B cell (primary cell): ENCODE results near the gene SLC6A6. TPM values are rescaled to one million over a fixed set of nuclear protein-coding genes. Genes with fewer than 3 reads are reported as not detected.

Experiments used
- ATAC-seq: fragments of 200-7000 bp; cut with Tn5 transposase; one replicate; pipeline ENCODE4 v1.10.0; 2021; ENCODE audit warnings: low read depth, mild to moderate bottlenecking, moderate number of reproducible peaks, moderate library complexity
- CTCF ChIA-PET: fragments of 350-600 bp; sonication (Branson Sonifier 250); formaldehyde crosslinking; loops from one replicate; lab custom pipeline; 2021; ENCODE audit warnings: antibody characterized with exemption, inconsistent platforms; lab: Charles Lee
- POLR2A ChIA-PET: fragments of 350-600 bp; sonication (Branson Sonifier 250); formaldehyde crosslinking; loops from one replicate; lab custom pipeline; 2021; ENCODE audit warnings: antibody characterized with exemption; lab: Charles Lee
- DNase-seq: peaks from one replicate; pipeline ENCODE4 v3.0.0; 2013
- H2AFZ ChIP-seq: 2 replicates; pipeline ENCODE4 v1.6.1; 2012; ENCODE audit warnings: mild to moderate bottlenecking, low read depth, low read length; ENCODE audit not compliant: insufficient read depth, poor library complexity, severe bottlenecking
- H3K27ac ChIP-seq, 2 donors: 1 replicate in 1 of 2; 2 replicates in 1 of 2; pipeline ENCODE4 v1.5.1; 2012 to 2013; ENCODE audit warnings: low read length in 2 of 2, mild to moderate bottlenecking in 2 of 2, moderate library complexity in 1 of 2
- H3K27me3 ChIP-seq, 4 experiments: fragments of 200-600 bp in 1 of 4; sonication (generic) in 1 of 4; replicated peaks in 1 of 4; 1 replicate in 2 of 4; 2 replicates in 2 of 4; pipeline versions ENCODE4 v1.6.1 to v1.7.0; 2013 to 2016; ENCODE audit warnings: low read length in 3 of 4, mild to moderate bottlenecking in 2 of 4, mixed read lengths in 1 of 4, moderate library complexity in 1 of 4; ENCODE audit not compliant: insufficient read depth in 4 of 4, control insufficient read depth in 3 of 4; ENCODE audit errors: control extremely low read depth in 1 of 4
- H3K36me3 ChIP-seq, 2 experiments: replicated peaks in 1 of 2; 1 replicate in 1 of 2; 2 replicates in 1 of 2; pipeline versions ENCODE4 v1.6.1 to v1.7.1; 2013; ENCODE audit warnings: low read length in 1 of 2; ENCODE audit not compliant: insufficient read depth in 2 of 2, control insufficient read depth in 1 of 2; ENCODE audit errors: control extremely low read depth in 1 of 2, extremely low read depth in 1 of 2
- H3K4me1 ChIP-seq, 2 donors: fragments of 200-600 bp in 1 of 2; sonication (generic) in 1 of 2; 1 replicate in 1 of 2; 2 replicates in 1 of 2; pipeline versions ENCODE4 v1.5.1 to v1.6.1; 2013 to 2017; ENCODE audit warnings: low read length in 2 of 2; ENCODE audit not compliant: control insufficient read depth in 2 of 2, insufficient read depth in 2 of 2
- H3K4me2 ChIP-seq: replicated peaks from 2 replicates; pipeline ENCODE3; 2012; ENCODE audit warnings: mild to moderate bottlenecking, low read depth, low read length; ENCODE audit not compliant: poor library complexity, severe bottlenecking
- H3K4me3 ChIP-seq, 5 experiments: fragments of 200-600 bp in 1 of 5; sonication (generic) in 1 of 5; 1 replicate in 3 of 5; 2 replicates in 2 of 5; pipeline versions ENCODE4 v1.5.1 to v1.7.0; 2011 to 2016; ENCODE audit warnings: low read length in 4 of 5, mild to moderate bottlenecking in 4 of 5, low read depth in 2 of 5, control low read depth in 1 of 5, moderate library complexity in 1 of 5; ENCODE audit not compliant: insufficient read depth in 1 of 5; ENCODE audit errors: control extremely low read depth in 1 of 5, extremely low read depth in 1 of 5
- H3K79me2 ChIP-seq: fragments of 200-600 bp; sonication (generic); one replicate; pipeline ENCODE4 v1.6.0; 2016; ENCODE audit warnings: low read length; ENCODE audit not compliant: control insufficient read depth, insufficient read depth
- H3K9ac ChIP-seq: fragments of 200-600 bp; sonication (generic); 2 replicates; pipeline ENCODE4 v1.6.1; 2017; ENCODE audit warnings: mild to moderate bottlenecking, low read length, moderate library complexity
- H3K9me3 ChIP-seq, 3 donors: one replicate each; pipeline versions ENCODE4 v1.6.1 to v1.7.1; 2013; ENCODE audit warnings: low read length in 2 of 3; ENCODE audit not compliant: control insufficient read depth in 2 of 3, insufficient read depth in 1 of 3; ENCODE audit errors: control extremely low read depth in 1 of 3
- H4K20me1 ChIP-seq: 2 replicates; pipeline ENCODE4 v1.6.0; 2012; ENCODE audit warnings: mild to moderate bottlenecking, low read length; ENCODE audit not compliant: insufficient read depth, control insufficient read depth, poor library complexity, severe bottlenecking
- H3K27ac Mint-ChIP-seq: one replicate; pipeline ENCODE4 v1.8.0; 2021; ENCODE audit warnings: mixed read lengths
- H3K27me3 Mint-ChIP-seq: one replicate; pipeline ENCODE4 v1.8.0; 2021; ENCODE audit warnings: mixed read lengths
- H3K4me1 Mint-ChIP-seq: one replicate; pipeline ENCODE4 v1.8.0; 2021; ENCODE audit warnings: mixed read lengths
- H3K4me3 Mint-ChIP-seq: one replicate; pipeline ENCODE4 v1.8.0; 2021; ENCODE audit warnings: mixed read lengths
- H3K9me3 Mint-ChIP-seq: one replicate; pipeline ENCODE4 v1.8.0; 2022; ENCODE audit warnings: mixed read lengths; ENCODE audit not compliant: insufficient read depth
- CTCF ChIP-seq: fragments of 200-600 bp; IDR thresholded peaks from one replicate; pipeline ENCODE4 v1.8.0; 2022; ENCODE audit warnings: antibody characterized with exemption, mild to moderate bottlenecking
- EZH2 ChIP-seq: IDR thresholded peaks from 2 replicates; pipeline ENCODE4 v1.6.1; 2012; ENCODE audit warnings: borderline replicate concordance, low read depth, mild to moderate bottlenecking, moderate library complexity, low read length; ENCODE audit not compliant: insufficient read depth, poor library complexity, severe bottlenecking
- WGBS: methylation state at CpG from one replicate; pipeline ENCODE4 v1.1.5; 2013; ENCODE audit warnings: missing lambda C conversion rate; ENCODE audit not compliant: insufficient coverage; 5-methylcytosine and 5-hydroxymethylcytosine counted together
- intact Hi-C: fragments of 100-400 bp; cut with micrococcal nuclease; formaldehyde crosslinking; loops from one replicate; pipeline ENCODE4 v1.10.0; 2022
- polyA plus RNA-seq: library from polyadenylated mRNA; depleted of rRNA; stranded (reverse); fragments of >200 nt; gene quantifications from 2 replicates; pipeline ENCODE4 v1.2.3, GENCODE V29; 2012
- total RNA-seq, 2 donors: library from RNA; stranded (reverse); fragments of 120-200 nt in 1 of 2; gene quantifications; 1 replicate in 1 of 2; 2 replicates in 1 of 2; pipeline versions ENCODE4 v1.2.3 to v1.2.4, GENCODE V29; 2013 to 2022

The SLC6A6 gene
- total and polyA plus RNA-seq, 2 donors (not counting 1 experiment from before 2014, with no cell fraction given): 34.2 to 48.7 TPM

- Histone ChIP-seq H3K4me1 (peaks cover 11 to 23% of the 10 kb centered on the region in 2 donors), H4K20me1 (peaks cover 50% of the 10 kb centered on the region), H3K27ac (no peak overlapping the region), H2AFZ (no peak overlapping the region), H3K4me2 (peak overlapping the region; percentile 24), H3K27me3 (no peaks in the 10 kb centered on the region), H3K9ac (no peak overlapping the region), H3K79me2 (peaks cover 87% of the 10 kb centered on the region), H3K36me3 (peaks cover 4 to 26% of the 10 kb centered on the region in 2 experiments), H3K4me3 (no peak overlapping the region), H3K9me3 (no peaks in the 10 kb centered on the region)
- Mint-ChIP-seq H3K27ac (no peak overlapping the region), H3K4me1 (peaks cover 32% of the 10 kb centered on the region), H3K27me3 (no peaks in the 10 kb centered on the region), H3K4me3 (no peak overlapping the region), H3K9me3 (no peaks in the 10 kb centered on the region)
- POLR2A ChIA-PET: no interaction called here
- peak; percentile 78 for ATAC-seq
- 53% methylated on average over 8 of the region's 11 CpGs for WGBS
- peak; percentile 53 for DNase-seq
- TF ChIP-seq CTCF: no peak
- no peak for TF ChIP-seq EZH2
- CTCF ChIA-PET: no interaction called here
- intact Hi-C loops: no loop called here
These were observed 11.1 kb downstream of the SLC6A6 start for GRCh38 chr3:14413381-14414071.

DNA sequence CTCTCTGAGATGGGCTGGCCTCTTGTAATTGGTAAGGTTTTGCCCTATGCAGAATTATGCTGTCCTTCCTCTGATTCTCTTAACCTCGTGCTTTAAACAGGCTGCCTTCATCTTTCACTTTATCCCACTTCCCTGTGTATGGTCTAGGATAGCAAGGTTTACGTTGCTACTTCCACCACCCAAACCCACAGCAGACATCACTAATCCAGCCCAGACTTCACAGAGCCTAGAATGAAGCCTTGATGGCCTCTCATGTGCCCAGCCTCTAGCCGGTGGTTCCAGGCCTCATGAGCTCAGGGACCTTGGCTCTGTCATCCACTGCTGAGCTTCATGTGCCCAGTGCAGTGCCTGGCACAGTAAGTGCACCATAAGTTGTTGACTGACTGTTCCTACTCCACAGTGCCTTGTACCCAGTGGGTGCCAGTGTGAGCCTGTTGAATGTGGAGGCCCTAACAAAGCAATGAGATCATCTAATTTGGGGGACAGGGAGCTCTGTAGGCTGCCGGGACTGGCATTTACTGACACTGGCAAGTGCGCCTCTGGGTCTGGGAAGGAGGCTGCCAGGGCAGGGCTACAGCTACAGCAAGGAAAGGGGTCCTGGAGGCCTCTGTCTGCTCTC lies 12.5 kb downstream of the SLC6A6 start:
- Mint-ChIP-seq H3K4me1 (peaks cover 37% of the 10 kb centered on the region), H3K27me3 (no peaks in the 10 kb centered on the region), H3K27ac (peak overlapping the region; percentile 15), H3K4me3 (no peak overlapping the region), H3K9me3 (no peaks in the 10 kb centered on the region)
- TF ChIP-seq CTCF: no peak
- TF ChIP-seq EZH2: no peak
- Histone ChIP-seq H3K27ac (no peak overlapping the region), H3K27me3 (no peaks in the 10 kb centered on the region), H3K79me2 (peaks cover 87% of the 10 kb centered on the region), H3K9ac (no peak overlapping the region), H2AFZ (no peak overlapping the region), H3K9me3 (no peaks in the 10 kb centered on the region), H4K20me1 (peaks cover 48% of the 10 kb centered on the region), H3K4me1 (peaks cover 11 to 30% of the 10 kb centered on the region in 2 donors), H3K36me3 (peaks cover 4 to 24% of the 10 kb centered on the region in 2 experiments), H3K4me2 (no peak overlapping the region), H3K4me3 (no peak overlapping the region)
- DNase-seq (no peak), ATAC-seq (no peak)
- CTCF ChIA-PET: no interaction called here
- 92% methylated on average over 4 of the region's 5 CpGs for WGBS
- POLR2A ChIA-PET: no interaction called here
- intact Hi-C loops: no loop called here
